AG04450 (cell line): Measurements from ENCODE around the gene APOE. TPM values are rescaled to one million over a fixed set of nuclear protein-coding genes. Genes with fewer than 3 reads are reported as not detected.

Experiments
- CTCF ChIA-PET: fragments of 300-600, 350-600 bp; formaldehyde crosslinking; extraction: SDS; loops from one replicate; lab custom pipeline; 2022; ENCODE audit warnings: antibody characterized with exemption, inconsistent platforms; lab: Charles Lee
- POLR2A ChIA-PET: fragments of 350-600 bp; formaldehyde crosslinking; extraction: SDS; loops from one replicate; lab custom pipeline; 2021; ENCODE audit warnings: antibody characterized with exemption, inconsistent platforms; lab: Yijun Ruan, JAX
- DNase-seq: peaks from one replicate; pipeline ENCODE4 v3.0.0-alpha.2; 2011; ENCODE audit warnings: low read depth, low spot score
- H3K27ac ChIP-seq: one replicate; pipeline ENCODE4 v1.5.1; 2012; ENCODE audit warnings: low read depth, low read length, control low read depth
- H3K27me3 ChIP-seq: one replicate; pipeline ENCODE4 v1.6.0; 2012; ENCODE audit warnings: low read length; ENCODE audit not compliant: control insufficient read depth, insufficient read depth
- H3K4me3 ChIP-seq: 2 replicates; pipeline ENCODE4 v1.5.1; 2011; ENCODE audit warnings: mild to moderate bottlenecking, low read depth, low read length, control low read depth
- H3K9me3 ChIP-seq: 2 replicates; pipeline ENCODE4 v1.5.1; 2012; ENCODE audit warnings: low read length; ENCODE audit not compliant: control insufficient read depth, insufficient read depth
- polyA plus RNA-seq: library from polyadenylated mRNA; depleted of rRNA; stranded (reverse); fragments of >200 nt; gene quantifications from 2 replicates; pipeline ENCODE4 v1.2.3, GENCODE V29; 2011
- TF ChIP-seq, protein P1 (sequence below): IDR thresholded peaks from 2 replicates; pipeline ENCODE4 v1.5.1; 2011; ENCODE audit warnings: low read depth, low read length, control low read depth, inconsistent platforms

Gene APOE
- polyA plus RNA-seq, 1 experiment, result 5.9 TPM

DNA sequence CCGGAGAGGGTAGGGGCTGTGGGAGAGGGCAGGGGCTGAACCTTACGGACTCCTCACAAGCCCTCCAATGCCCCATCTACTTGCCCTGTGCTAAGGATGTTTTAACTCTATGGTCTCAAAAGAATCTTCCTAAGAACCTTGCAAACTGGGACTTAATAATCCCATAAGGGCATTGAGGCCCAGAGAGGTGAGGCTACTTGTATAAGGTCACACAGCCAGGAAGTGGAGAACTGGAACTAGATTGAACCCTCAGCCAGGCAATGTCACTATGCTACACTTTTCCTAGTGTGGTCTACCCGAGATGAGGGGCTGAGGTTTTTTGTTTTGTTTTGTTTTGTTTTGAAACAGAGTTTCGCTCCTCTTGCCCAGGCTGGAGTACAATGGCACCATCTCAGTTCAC, 25.9 kb downstream of the APOE start:
- Histone ChIP-seq H3K27me3 (no peaks in the 10 kb centered on the region), H3K9me3 (no peaks in the 10 kb centered on the region), H3K27ac (no peak overlapping the region), H3K4me3 (no peak overlapping the region)
- ChIA-PET POLR2A (interaction anchor here (0.7 kb wide), 1 partner anchor 275 kb away, joined by 3 read pairs; no protein-coding TSS in a partner anchor), CTCF (no interaction called here)
- DNase-seq, result no peak
- TF ChIP-seq, protein P1, sequence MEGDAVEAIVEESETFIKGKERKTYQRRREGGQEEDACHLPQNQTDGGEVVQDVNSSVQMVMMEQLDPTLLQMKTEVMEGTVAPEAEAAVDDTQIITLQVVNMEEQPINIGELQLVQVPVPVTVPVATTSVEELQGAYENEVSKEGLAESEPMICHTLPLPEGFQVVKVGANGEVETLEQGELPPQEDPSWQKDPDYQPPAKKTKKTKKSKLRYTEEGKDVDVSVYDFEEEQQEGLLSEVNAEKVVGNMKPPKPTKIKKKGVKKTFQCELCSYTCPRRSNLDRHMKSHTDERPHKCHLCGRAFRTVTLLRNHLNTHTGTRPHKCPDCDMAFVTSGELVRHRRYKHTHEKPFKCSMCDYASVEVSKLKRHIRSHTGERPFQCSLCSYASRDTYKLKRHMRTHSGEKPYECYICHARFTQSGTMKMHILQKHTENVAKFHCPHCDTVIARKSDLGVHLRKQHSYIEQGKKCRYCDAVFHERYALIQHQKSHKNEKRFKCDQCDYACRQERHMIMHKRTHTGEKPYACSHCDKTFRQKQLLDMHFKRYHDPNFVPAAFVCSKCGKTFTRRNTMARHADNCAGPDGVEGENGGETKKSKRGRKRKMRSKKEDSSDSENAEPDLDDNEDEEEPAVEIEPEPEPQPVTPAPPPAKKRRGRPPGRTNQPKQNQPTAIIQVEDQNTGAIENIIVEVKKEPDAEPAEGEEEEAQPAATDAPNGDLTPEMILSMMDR, result no peak

- no peak for DNase-seq
- H3K4me3 ChIP-seq, result no peak overlapping the region
- H3K27ac ChIP-seq, result no peak overlapping the region
- POLR2A ChIA-PET, result no interaction called here
- CTCF ChIA-PET, result no interaction called here
- TF ChIP-seq, protein P1, result no peak
- no peaks in the 10 kb centered on the region for H3K27me3 ChIP-seq
- H3K9me3 ChIP-seq, result no peaks in the 10 kb centered on the region
Measured at GRCh38 chr19:44939668-44940067, 34.1 kb downstream of the APOE start.

DNA sequence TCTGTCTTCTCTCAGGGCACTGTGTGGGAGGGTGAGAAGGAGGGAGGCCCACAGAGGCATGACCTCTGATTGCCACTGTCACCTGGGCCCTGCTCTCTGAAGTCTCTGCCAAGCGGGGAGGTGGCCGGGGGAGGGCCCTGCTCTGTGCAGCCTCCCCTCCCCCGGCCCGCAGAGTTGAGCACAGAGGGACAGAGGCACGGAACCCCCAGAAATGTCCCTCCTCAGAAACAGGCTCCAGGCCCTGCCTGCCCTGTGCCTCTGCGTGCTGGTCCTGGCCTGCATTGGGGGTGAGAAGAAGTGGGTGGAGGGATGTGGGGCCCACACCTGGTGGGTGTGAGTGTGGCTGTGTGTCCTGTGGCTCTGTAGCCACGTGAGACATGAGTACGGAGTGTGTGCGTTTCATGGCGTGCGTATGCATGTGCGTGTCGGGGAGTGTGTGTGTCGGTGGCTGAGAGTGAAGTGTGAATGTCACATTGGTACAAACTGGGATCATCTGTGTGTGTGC, 36.5 kb downstream of the APOE start, which contains the start of gene APOC4:
TSS of gene APOC4 (plus strand) at position 171 of the 505 bp plus-strand sequence. CDS start at position 212, 41 bp downstream.
- Histone ChIP-seq H3K27me3 (no peaks in the 10 kb centered on the region), H3K27ac (no peak within 1 kb of the TSS), H3K4me3 (no peak within 1 kb of the TSS), H3K9me3 (no peaks in the 10 kb centered on the region)
- ChIA-PET CTCF (no interaction called here), POLR2A (no interaction called here)
- no peak for DNase-seq
- TF ChIP-seq, protein P1, result no peak

DNA sequence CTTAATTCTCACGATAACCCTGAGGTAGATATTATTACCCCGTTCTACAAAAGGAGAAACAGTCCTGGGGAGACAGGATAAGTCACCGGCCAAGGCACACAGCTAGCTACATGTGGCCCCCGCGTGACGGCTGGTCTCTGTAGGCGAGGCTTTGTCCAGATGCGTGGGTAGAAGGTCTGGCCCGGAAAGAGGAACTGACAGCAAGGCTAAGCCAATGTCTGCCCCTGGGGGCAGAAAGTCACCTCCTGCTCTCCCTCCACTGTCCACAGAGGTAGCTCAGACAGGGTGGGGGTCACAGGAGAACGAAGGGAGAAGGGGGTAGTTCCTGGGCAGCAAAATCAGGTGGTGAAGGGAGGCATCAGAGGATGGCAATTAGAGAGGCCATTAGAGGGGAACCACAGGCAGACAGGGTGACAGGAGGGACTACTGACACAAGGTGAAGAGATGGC, 38.2 kb downstream of the APOE start:
- Histone ChIP-seq H3K27me3 (no peaks in the 10 kb centered on the region), H3K4me3 (no peak overlapping the region), H3K9me3 (no peaks in the 10 kb centered on the region), H3K27ac (no peak overlapping the region)
- ChIA-PET POLR2A (no interaction called here), CTCF (no interaction called here)
- TF ChIP-seq, protein P1, result no peak
- DNase-seq, result no peak

DNA sequence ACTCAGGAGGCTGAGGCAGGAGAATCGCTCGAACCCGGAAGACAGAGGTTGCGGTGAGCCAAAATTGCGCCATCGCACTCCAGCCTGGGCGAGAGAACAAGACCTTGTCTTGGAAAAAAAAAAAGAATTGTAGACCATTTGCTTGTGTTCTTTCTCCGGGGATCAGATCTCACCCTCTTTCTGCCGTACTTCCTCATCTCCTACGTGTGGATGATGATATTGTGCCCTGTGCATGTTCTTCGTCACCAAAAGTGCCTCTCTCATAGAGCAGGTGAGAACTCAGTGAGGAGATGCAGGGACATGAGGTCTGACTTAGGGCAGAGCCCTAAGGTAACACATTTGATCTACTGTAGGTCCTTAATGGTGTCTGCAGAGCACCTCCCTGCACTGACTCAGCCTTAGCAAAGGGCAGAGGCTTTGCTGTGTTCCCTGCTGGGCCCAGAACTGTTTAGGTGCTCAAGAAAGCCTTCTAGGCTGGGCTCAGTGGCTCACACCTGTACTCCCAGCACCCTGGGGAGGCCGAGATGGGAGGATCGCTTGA, 41.5 kb downstream of the APOE start:
- POLR2A ChIA-PET, result no interaction called here
- no peaks in the 10 kb centered on the region for H3K9me3 ChIP-seq
- H3K27me3 ChIP-seq, result no peaks in the 10 kb centered on the region
- no peak overlapping the region for H3K27ac ChIP-seq
- CTCF ChIA-PET, result interaction anchor here (0.5 kb wide), 1 partner anchor 9 kb away, joined by 4 read pairs; no protein-coding TSS in a partner anchor
- no peak for DNase-seq
- no peak overlapping the region for H3K4me3 ChIP-seq
- TF ChIP-seq, protein P1, result no peak
